WTC11 (cell line): Measurements from ENCODE around the gene BMPER. TPM values are rescaled to one million over a fixed set of nuclear protein-coding genes. Genes with fewer than 3 reads are reported as not detected.

ENCODE experiments used
- ATAC-seq: fragments of 200-7000 bp; cut with Tn5 transposase; 2 replicates; pipeline ENCODE4 v1.10.0; 2021; ENCODE audit warnings: mild to moderate bottlenecking, moderate library complexity
- CTCF ChIA-PET: fragments of 300-600 bp; sonication (Branson Sonifier 250); formaldehyde crosslinking; loops from one replicate; lab custom pipeline; 2021; ENCODE audit warnings: antibody characterized with exemption; lab: Charles Lee
- POLR2A ChIA-PET: fragments of 350-600 bp; sonication (Branson Sonifier 250); formaldehyde crosslinking; loops from one replicate; lab custom pipeline; 2021; ENCODE audit warnings: antibody characterized with exemption; lab: Charles Lee
- DNase-seq: peaks from one replicate; pipeline ENCODE4 v3.0.0; 2021; ENCODE audit warnings: low spot score
- H3K27ac Mint-ChIP-seq: 2 replicates; pipeline ENCODE4 v1.8.0; 2021; ENCODE audit warnings: mixed read lengths
- H3K27me3 Mint-ChIP-seq: 2 replicates; pipeline ENCODE4 v1.8.0; 2021; ENCODE audit warnings: low read depth, mild to moderate bottlenecking, moderate library complexity, mixed read lengths
- H3K36me3 Mint-ChIP-seq: 2 replicates; pipeline ENCODE4 v1.8.0; 2021; ENCODE audit warnings: mixed read lengths
- H3K4me1 Mint-ChIP-seq: 2 replicates; pipeline ENCODE4 v1.8.0; 2022; ENCODE audit warnings: mixed read lengths
- H3K4me3 Mint-ChIP-seq: 2 replicates; pipeline ENCODE4 v1.8.0; 2021; ENCODE audit warnings: mild to moderate bottlenecking, moderate library complexity, mixed read lengths
- H3K9me3 Mint-ChIP-seq: 2 replicates; pipeline ENCODE4 v1.8.0; 2021; ENCODE audit warnings: mixed read lengths
- AFF4 ChIP-seq: sonication (generic); formaldehyde crosslinking; IDR thresholded peaks from 2 replicates; pipeline ENCODE4 v1.8.1; 2023; ENCODE audit warnings: mild to moderate bottlenecking, missing genetic modification reagents, borderline replicate concordance
- AR ChIP-seq: fragments of 250-450 bp; sonication (Bioruptor Pico); IDR thresholded peaks from 2 replicates; pipeline ENCODE4 v1.9.0; 2021; ENCODE audit warnings: mild to moderate bottlenecking
- ATF3 ChIP-seq: sonication (generic); formaldehyde crosslinking; conservative IDR thresholded peaks from 2 replicates; pipeline ENCODE4 v1.8.1; 2022; ENCODE audit warnings: mild to moderate bottlenecking, missing genetic modification reagents
- CBFB ChIP-seq: sonication (generic); formaldehyde crosslinking; IDR thresholded peaks from 2 replicates; pipeline ENCODE4 v1.8.1; 2022; ENCODE audit warnings: mild to moderate bottlenecking, low read depth, missing genetic modification reagents
- EMX1 ChIP-seq: fragments of 250-450 bp; sonication (Bioruptor Pico); IDR thresholded peaks from 2 replicates; pipeline ENCODE4 v1.8.0; 2021; ENCODE audit warnings: mild to moderate bottlenecking
- ESRRA ChIP-seq: sonication (generic); formaldehyde crosslinking; IDR thresholded peaks from 2 replicates; pipeline ENCODE4 v1.8.1; 2022; ENCODE audit warnings: mild to moderate bottlenecking, missing genetic modification reagents, borderline replicate concordance
- GRHL2 ChIP-seq: fragments of 250-450 bp; sonication (Bioruptor Pico); IDR thresholded peaks from 2 replicates; pipeline ENCODE4 v1.8.0; 2022; ENCODE audit warnings: mild to moderate bottlenecking, moderate library complexity; ENCODE audit not compliant: insufficient replicate concordance, severe bottlenecking
- IRF1 ChIP-seq: sonication (generic); formaldehyde crosslinking; IDR thresholded peaks from 2 replicates; pipeline ENCODE4 v1.8.0; 2023; ENCODE audit warnings: missing genetic modification reagents
- MXD4 ChIP-seq: fragments of 250-450 bp; sonication (Bioruptor Pico); IDR thresholded peaks from 2 replicates; pipeline ENCODE4 v1.8.0; 2021; ENCODE audit warnings: mild to moderate bottlenecking, moderate library complexity, borderline replicate concordance
- MYBL2 ChIP-seq: sonication (generic); formaldehyde crosslinking; IDR thresholded peaks from 2 replicates; pipeline ENCODE4 v1.8.1; 2023; ENCODE audit warnings: mild to moderate bottlenecking, moderate library complexity, missing genetic modification reagents
- ZNF263 ChIP-seq: sonication (generic); formaldehyde crosslinking; IDR thresholded peaks from 2 replicates; pipeline ENCODE4 v1.8.1; 2022; ENCODE audit warnings: low read depth, mild to moderate bottlenecking, moderate library complexity, missing genetic modification reagents
- ZNF281 ChIP-seq: sonication (generic); formaldehyde crosslinking; IDR thresholded peaks from 2 replicates; pipeline ENCODE4 v1.8.0; 2023; ENCODE audit warnings: mild to moderate bottlenecking, missing genetic modification reagents
- total RNA-seq: library from RNA; stranded (reverse); gene quantifications from 3 replicates; pipeline ENCODE4 v1.2.3, GENCODE V29; 2021
- TF ChIP-seq, protein P1 (sequence below): sonication (generic); formaldehyde crosslinking; IDR thresholded peaks from 2 replicates; pipeline ENCODE4 v1.8.0; 2022; ENCODE audit warnings: missing genetic modification reagents
- TF ChIP-seq, protein P2 (sequence below): fragments of 250-450 bp; sonication (Bioruptor Pico); IDR thresholded peaks from 2 replicates; pipeline ENCODE4 v1.9.0; 2021; ENCODE audit warnings: mild to moderate bottlenecking, borderline replicate concordance

Gene BMPER
- total RNA-seq, 1 experiment from 2014 or later, result 1.9 TPM

DNA sequence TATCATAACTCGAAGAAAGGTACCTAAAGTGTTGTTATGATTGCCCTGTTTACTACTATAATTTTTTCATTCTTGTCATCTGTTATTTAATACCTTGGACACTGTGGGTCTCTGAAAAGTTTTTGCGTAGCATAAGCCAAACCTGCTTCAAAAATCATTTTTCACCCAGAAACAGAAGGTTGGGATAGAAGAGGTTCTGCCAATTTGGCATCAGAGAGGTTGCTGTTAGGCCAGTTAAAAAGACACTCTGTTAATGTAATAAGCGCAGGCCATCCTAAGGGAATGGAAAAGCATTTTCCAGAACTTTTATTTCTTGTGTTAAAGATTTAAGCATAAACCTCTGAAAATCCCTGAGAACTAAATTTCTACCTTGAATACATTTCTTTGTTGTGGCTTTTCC, 212.2 kb downstream of the BMPER start (continued):
- TF ChIP-seq, protein P1, sequence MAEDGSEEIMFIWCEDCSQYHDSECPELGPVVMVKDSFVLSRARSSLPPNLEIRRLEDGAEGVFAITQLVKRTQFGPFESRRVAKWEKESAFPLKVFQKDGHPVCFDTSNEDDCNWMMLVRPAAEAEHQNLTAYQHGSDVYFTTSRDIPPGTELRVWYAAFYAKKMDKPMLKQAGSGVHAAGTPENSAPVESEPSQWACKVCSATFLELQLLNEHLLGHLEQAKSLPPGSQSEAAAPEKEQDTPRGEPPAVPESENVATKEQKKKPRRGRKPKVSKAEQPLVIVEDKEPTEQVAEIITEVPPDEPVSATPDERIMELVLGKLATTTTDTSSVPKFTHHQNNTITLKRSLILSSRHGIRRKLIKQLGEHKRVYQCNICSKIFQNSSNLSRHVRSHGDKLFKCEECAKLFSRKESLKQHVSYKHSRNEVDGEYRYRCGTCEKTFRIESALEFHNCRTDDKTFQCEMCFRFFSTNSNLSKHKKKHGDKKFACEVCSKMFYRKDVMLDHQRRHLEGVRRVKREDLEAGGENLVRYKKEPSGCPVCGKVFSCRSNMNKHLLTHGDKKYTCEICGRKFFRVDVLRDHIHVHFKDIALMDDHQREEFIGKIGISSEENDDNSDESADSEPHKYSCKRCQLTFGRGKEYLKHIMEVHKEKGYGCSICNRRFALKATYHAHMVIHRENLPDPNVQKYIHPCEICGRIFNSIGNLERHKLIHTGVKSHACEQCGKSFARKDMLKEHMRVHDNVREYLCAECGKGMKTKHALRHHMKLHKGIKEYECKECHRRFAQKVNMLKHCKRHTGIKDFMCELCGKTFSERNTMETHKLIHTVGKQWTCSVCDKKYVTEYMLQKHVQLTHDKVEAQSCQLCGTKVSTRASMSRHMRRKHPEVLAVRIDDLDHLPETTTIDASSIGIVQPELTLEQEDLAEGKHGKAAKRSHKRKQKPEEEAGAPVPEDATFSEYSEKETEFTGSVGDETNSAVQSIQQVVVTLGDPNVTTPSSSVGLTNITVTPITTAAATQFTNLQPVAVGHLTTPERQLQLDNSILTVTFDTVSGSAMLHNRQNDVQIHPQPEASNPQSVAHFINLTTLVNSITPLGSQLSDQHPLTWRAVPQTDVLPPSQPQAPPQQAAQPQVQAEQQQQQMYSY, result no peak
- no peak for TF ChIP-seq MXD4 (CRISPR knock-in tag)
- TF ChIP-seq EMX1 (CRISPR knock-in tag), result no peak

- H3K4me3 Mint-ChIP-seq, result no peak overlapping the region
- H3K27ac Mint-ChIP-seq, result no peak overlapping the region
- H3K27me3 Mint-ChIP-seq, result no peaks in the 10 kb centered on the region
- DNase-seq, result no peak
- H3K4me1 Mint-ChIP-seq, result peaks cover 7% of the 10 kb centered on the region
- H3K9me3 Mint-ChIP-seq, result peaks cover 25% of the 10 kb centered on the region
- ATAC-seq, result no peak
- ChIA-PET CTCF (no interaction called here), POLR2A (no interaction called here)
- peaks cover 21% of the 10 kb centered on the region for H3K36me3 Mint-ChIP-seq
- TF ChIP-seq CBFB (CRISPR knock-in tag) (no peak), ZNF263 (no peak), IRF1 (CRISPR knock-in tag) (no peak), GRHL2 (CRISPR knock-in tag) (no peak), AFF4 (no peak), ESRRA (no peak), AR (no peak), ZNF281 (CRISPR knock-in tag) (no peak), MYBL2 (CRISPR knock-in tag) (no peak), ATF3 (CRISPR knock-in tag) (no peak)
- TF ChIP-seq, protein P2, sequence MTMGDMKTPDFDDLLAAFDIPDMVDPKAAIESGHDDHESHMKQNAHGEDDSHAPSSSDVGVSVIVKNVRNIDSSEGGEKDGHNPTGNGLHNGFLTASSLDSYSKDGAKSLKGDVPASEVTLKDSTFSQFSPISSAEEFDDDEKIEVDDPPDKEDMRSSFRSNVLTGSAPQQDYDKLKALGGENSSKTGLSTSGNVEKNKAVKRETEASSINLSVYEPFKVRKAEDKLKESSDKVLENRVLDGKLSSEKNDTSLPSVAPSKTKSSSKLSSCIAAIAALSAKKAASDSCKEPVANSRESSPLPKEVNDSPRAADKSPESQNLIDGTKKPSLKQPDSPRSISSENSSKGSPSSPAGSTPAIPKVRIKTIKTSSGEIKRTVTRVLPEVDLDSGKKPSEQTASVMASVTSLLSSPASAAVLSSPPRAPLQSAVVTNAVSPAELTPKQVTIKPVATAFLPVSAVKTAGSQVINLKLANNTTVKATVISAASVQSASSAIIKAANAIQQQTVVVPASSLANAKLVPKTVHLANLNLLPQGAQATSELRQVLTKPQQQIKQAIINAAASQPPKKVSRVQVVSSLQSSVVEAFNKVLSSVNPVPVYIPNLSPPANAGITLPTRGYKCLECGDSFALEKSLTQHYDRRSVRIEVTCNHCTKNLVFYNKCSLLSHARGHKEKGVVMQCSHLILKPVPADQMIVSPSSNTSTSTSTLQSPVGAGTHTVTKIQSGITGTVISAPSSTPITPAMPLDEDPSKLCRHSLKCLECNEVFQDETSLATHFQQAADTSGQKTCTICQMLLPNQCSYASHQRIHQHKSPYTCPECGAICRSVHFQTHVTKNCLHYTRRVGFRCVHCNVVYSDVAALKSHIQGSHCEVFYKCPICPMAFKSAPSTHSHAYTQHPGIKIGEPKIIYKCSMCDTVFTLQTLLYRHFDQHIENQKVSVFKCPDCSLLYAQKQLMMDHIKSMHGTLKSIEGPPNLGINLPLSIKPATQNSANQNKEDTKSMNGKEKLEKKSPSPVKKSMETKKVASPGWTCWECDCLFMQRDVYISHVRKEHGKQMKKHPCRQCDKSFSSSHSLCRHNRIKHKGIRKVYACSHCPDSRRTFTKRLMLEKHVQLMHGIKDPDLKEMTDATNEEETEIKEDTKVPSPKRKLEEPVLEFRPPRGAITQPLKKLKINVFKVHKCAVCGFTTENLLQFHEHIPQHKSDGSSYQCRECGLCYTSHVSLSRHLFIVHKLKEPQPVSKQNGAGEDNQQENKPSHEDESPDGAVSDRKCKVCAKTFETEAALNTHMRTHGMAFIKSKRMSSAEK (CRISPR knock-in tag), result no peak
These were observed 216.0 kb downstream of the BMPER start for GRCh38 chr7:34121366-34121765.
